ENCODE data around the gene TOP2A.

- no peak for TF ChIP-seq YY1 (IDR thresholded peaks at IDR 0.05; ENCODE audit: insufficient read depth, insufficient read length)
- no peak for TF ChIP-seq ZNF274 (IDR thresholded peaks at IDR 0.05; ENCODE audit: low read depth, low read length)
These were observed 7.6 kb downstream of the TOP2A start for GRCh38 chr17:40410082-40410481.

Data from NT2/D1 (cell line).